HEK293 (cell line): Measurements from ENCODE around the gene PRKCE.

Experiments
- CTCF ChIA-PET: fragments of 350-600 bp; formaldehyde crosslinking; extraction: SDS; loops from one replicate; lab custom pipeline; 2021; ENCODE audit warnings: antibody characterized with exemption; lab: Yijun Ruan, JAX
- POLR2A ChIA-PET: fragments of 300-600 bp; formaldehyde crosslinking; extraction: SDS; loops from one replicate; lab custom pipeline; 2020; ENCODE audit warnings: antibody characterized with exemption, inconsistent platforms; lab: Yijun Ruan, JAX
- H3K27ac ChIP-seq: fragments of 200-500 bp; sonication (Bioruptor generic); 2 replicates; pipeline ENCODE4 v1.5.1; 2014; ENCODE audit warnings: low read depth, low read length, control low read depth, inconsistent platforms; ENCODE audit errors: extremely low read depth
- H3K36me3 ChIP-seq, 2 experiments: fragments of 200-500 bp in 1 of 2; sonication (Bioruptor generic) in 1 of 2; 1 replicate in 1 of 2; 2 replicates in 1 of 2; pipeline ENCODE4 v1.5.1; 2014 to 2017; ENCODE audit warnings: inconsistent platforms in 2 of 2, low read length in 2 of 2; ENCODE audit not compliant: control insufficient read depth in 2 of 2, insufficient read depth in 1 of 2
- H3K4me1 ChIP-seq: fragments of 200-500 bp; sonication (Bioruptor generic); 2 replicates; pipeline ENCODE4 v1.5.1; 2014; ENCODE audit warnings: mild to moderate bottlenecking, low read length, inconsistent platforms; ENCODE audit not compliant: control insufficient read depth, insufficient read depth
- H3K4me3 ChIP-seq: 2 replicates; pipeline ENCODE4 v1.5.1; 2011; ENCODE audit warnings: low read depth, mild to moderate bottlenecking, control low read depth, low read length, moderate library complexity
- H3K9me3 ChIP-seq: fragments of 200-500 bp; sonication (Bioruptor generic); 2 replicates; pipeline ENCODE4 v1.5.1; 2014; ENCODE audit warnings: low read depth, low read length, inconsistent platforms; ENCODE audit not compliant: control insufficient read depth, insufficient read depth
- AEBP2 ChIP-seq: fragments of 450-650 bp; formaldehyde crosslinking; IDR thresholded peaks from 2 replicates; pipeline ENCODE4 v1.5.1; 2016; ENCODE audit warnings: missing biosample characterization, missing genetic modification characterization, borderline replicate concordance
- HIC1 ChIP-seq: fragments of 450-650 bp; formaldehyde crosslinking; IDR thresholded peaks from 2 replicates; pipeline ENCODE4 v1.5.1; 2016; ENCODE audit warnings: missing biosample characterization, missing genetic modification characterization
- HOXA7 ChIP-seq: sonication (generic); formaldehyde crosslinking; IDR thresholded peaks from 2 replicates; pipeline ENCODE4 v1.8.1; 2022; ENCODE audit warnings: missing genetic modification reagents, borderline replicate concordance
- KLF1 ChIP-seq: fragments of 450-650 bp; formaldehyde crosslinking; IDR thresholded peaks from 2 replicates; pipeline ENCODE4 v1.5.1; 2016; ENCODE audit warnings: missing biosample characterization, missing genetic modification characterization
- KLF8 ChIP-seq: fragments of 450-650 bp; formaldehyde crosslinking; IDR thresholded peaks from 2 replicates; pipeline ENCODE4 v1.5.1; 2016; ENCODE audit warnings: missing biosample characterization, missing genetic modification characterization
- SP7 ChIP-seq: fragments of 450-650 bp; formaldehyde crosslinking; IDR thresholded peaks from 2 replicates; pipeline ENCODE4 v1.5.1; 2016; ENCODE audit warnings: missing biosample characterization, missing genetic modification characterization
- ZNF184 ChIP-seq: fragments of 450-650 bp; IDR thresholded peaks from 2 replicates; pipeline ENCODE4 v1.5.1; 2018; ENCODE audit warnings: missing biosample characterization, mild to moderate bottlenecking, missing genetic modification characterization
- ZNF19 ChIP-seq: fragments of 450-650 bp; formaldehyde crosslinking; IDR thresholded peaks from 2 replicates; pipeline ENCODE4; 2016; ENCODE audit warnings: missing biosample characterization, missing genetic modification characterization, low read depth
- ZNF211 ChIP-seq: fragments of 450-650 bp; formaldehyde crosslinking; IDR thresholded peaks from 2 replicates; pipeline ENCODE4 v1.5.1; 2016; ENCODE audit warnings: low read depth, missing biosample characterization, missing genetic modification characterization
- ZNF280C ChIP-seq: fragments of 450-650 bp; formaldehyde crosslinking; IDR thresholded peaks from 2 replicates; pipeline ENCODE4 v1.5.1; 2016; ENCODE audit warnings: missing biosample characterization, missing genetic modification characterization
- ZNF280D ChIP-seq: fragments of 450-650 bp; formaldehyde crosslinking; IDR thresholded peaks from 2 replicates; pipeline ENCODE4 v1.5.1; 2016; ENCODE audit warnings: missing biosample characterization, missing genetic modification characterization
- ZNF548 ChIP-seq: fragments of 450-650 bp; formaldehyde crosslinking; IDR thresholded peaks from 2 replicates; pipeline ENCODE4 v1.5.1; 2016; ENCODE audit warnings: missing biosample characterization, missing genetic modification characterization
- ZSCAN5A ChIP-seq: fragments of 450-650 bp; formaldehyde crosslinking; IDR thresholded peaks from 2 replicates; pipeline ENCODE4 v1.5.1; 2016; ENCODE audit warnings: missing biosample characterization, missing genetic modification characterization

The PRKCE gene

GRCh38 chr2:45774688-45775244, 123.3 kb downstream of the PRKCE start:
- POLR2A ChIA-PET = no interaction called here
- Histone ChIP-seq H3K4me1 (peaks cover 5% of the 10 kb centered on the region; the same call in 1 of the 2 replicates), H3K36me3 (no peaks in the 10 kb centered on the region), H3K9me3 (no peaks in the 10 kb centered on the region), H3K4me3 (no peak overlapping the region), H3K27ac (no peak overlapping the region)
- CTCF ChIA-PET = interaction anchor here (1.1 kb wide), 1 partner anchor 23 kb away, joined by 3 read pairs; no protein-coding TSS in a partner anchor
- no peak for TF ChIP-seq ZNF211
- TF ChIP-seq HIC1 (tag by site-specific recombination) = no peak
- TF ChIP-seq HOXA7 (CRISPR knock-in tag) = no peak
- TF ChIP-seq KLF1 (tag by site-specific recombination) = no peak
- no peak for TF ChIP-seq ZNF280C
- no peak for TF ChIP-seq ZNF280D (tag by site-specific recombination)
- no peak for TF ChIP-seq KLF8
- TF ChIP-seq ZNF548 (tag by site-specific recombination) = no peak
- TF ChIP-seq ZNF19 (tag by site-specific recombination) = no peak
- TF ChIP-seq SP7 (tag by site-specific recombination) = no peak
- no peak for TF ChIP-seq ZNF184 (tag by site-specific recombination)
- TF ChIP-seq ZSCAN5A (tag by site-specific recombination) = no peak
- no peak for TF ChIP-seq AEBP2 (tag by site-specific recombination)
